Measurements from ENCODE around the gene RNF7. TPM values are rescaled to one million over a fixed set of nuclear protein-coding genes. Genes with fewer than 3 reads are reported as not detected.

RNF7 gene
- total RNA-seq, 2 experiments from 2014 or later: 54.0 to 58.9 TPM

- intact Hi-C loops (cut with micrococcal nuclease): no loop called here
Measured at GRCh38 chr3:141714671-141715070, 23.4 kb upstream of the RNF7 start.

GRCh38 chr3:141722081-141722480 lies 16.0 kb upstream of the RNF7 start:
- Mint-ChIP-seq H3K27me3 (no peaks in the 10 kb centered on the region), H3K4me1 (ENCODE audit: low read depth) (no peaks in the 10 kb centered on the region), H3K36me3 (no peaks in the 10 kb centered on the region), H3K27ac (no peak overlapping the region), H3K4me3 (no peak overlapping the region), H3K9me3 (no peaks in the 10 kb centered on the region)
- DNase-seq: no peak
- ChIA-PET POLR2A (no interaction called here), CTCF (no interaction called here)
- intact Hi-C loops (cut with micrococcal nuclease): no loop called here

More at GRCh38 chr3:141714671-141715070, 23.4 kb upstream of the RNF7 start:
- Mint-ChIP-seq H3K27me3 (no peaks in the 10 kb centered on the region), H3K4me3 (no peak overlapping the region), H3K9me3 (no peaks in the 10 kb centered on the region), H3K36me3 (no peaks in the 10 kb centered on the region), H3K27ac (no peak overlapping the region), H3K4me1 (ENCODE audit: low read depth) (no peaks in the 10 kb centered on the region)
- no peak for DNase-seq
- ChIA-PET POLR2A (no interaction called here), CTCF (no interaction called here)

- H3K9me3 Mint-ChIP-seq: no peaks in the 10 kb centered on the region
- POLR2A ChIA-PET: no interaction called here
Measured at GRCh38 chr3:141722648-141723047, 15.4 kb upstream of the RNF7 start.

GRCh38 chr3:141723255-141723654 lies 14.8 kb upstream of the RNF7 start:
- ChIA-PET POLR2A (no interaction called here), CTCF (interaction anchor here (1.5 kb wide), 1 partner anchor 263 kb away, joined by 3 read pairs; no protein-coding TSS in a partner anchor)
- Mint-ChIP-seq H3K36me3 (no peaks in the 10 kb centered on the region), H3K27ac (no peak overlapping the region), H3K4me3 (no peak overlapping the region), H3K9me3 (no peaks in the 10 kb centered on the region), H3K27me3 (no peaks in the 10 kb centered on the region), H3K4me1 (ENCODE audit: low read depth) (no peaks in the 10 kb centered on the region)
- no peak for DNase-seq
- intact Hi-C loops (cut with micrococcal nuclease): no loop called here

More at GRCh38 chr3:141722648-141723047, 15.4 kb upstream of the RNF7 start:
- CTCF ChIA-PET: interaction anchor here (1.5 kb wide), 1 partner anchor 262 kb away, joined by 3 read pairs; no protein-coding TSS in a partner anchor
- intact Hi-C loops (cut with micrococcal nuclease): no loop called here
- no peaks in the 10 kb centered on the region for H3K27me3 Mint-ChIP-seq
- H3K36me3 Mint-ChIP-seq: no peaks in the 10 kb centered on the region
- no peak for DNase-seq
- H3K27ac Mint-ChIP-seq: no peak overlapping the region
- H3K4me3 Mint-ChIP-seq: no peak overlapping the region
- no peaks in the 10 kb centered on the region for H3K4me1 Mint-ChIP-seq (ENCODE audit: low read depth)

GRCh38 chr3:141724186-141724585 lies 13.9 kb upstream of the RNF7 start:
- Mint-ChIP-seq H3K4me1 (ENCODE audit: low read depth) (no peaks in the 10 kb centered on the region), H3K36me3 (no peaks in the 10 kb centered on the region), H3K4me3 (no peak overlapping the region), H3K9me3 (no peaks in the 10 kb centered on the region), H3K27ac (no peak overlapping the region), H3K27me3 (no peaks in the 10 kb centered on the region)
- DNase-seq: no peak
- ChIA-PET POLR2A (no interaction called here), CTCF (interaction anchor here (0.6 kb wide), 1 partner anchor 146 kb away, joined by 3 read pairs; no protein-coding TSS in a partner anchor)
- intact Hi-C loops (cut with micrococcal nuclease): no loop called here

- no peak for DNase-seq
- CTCF ChIA-PET: no interaction called here
- H3K4me1 Mint-ChIP-seq (ENCODE audit: low read depth): no peaks in the 10 kb centered on the region
- intact Hi-C loops (cut with micrococcal nuclease): no loop called here
- H3K27ac Mint-ChIP-seq: no peak overlapping the region
- no peak overlapping the region for H3K4me3 Mint-ChIP-seq
- H3K36me3 Mint-ChIP-seq: no peaks in the 10 kb centered on the region
- no peaks in the 10 kb centered on the region for H3K9me3 Mint-ChIP-seq
- H3K27me3 Mint-ChIP-seq: no peaks in the 10 kb centered on the region
- POLR2A ChIA-PET: no interaction called here
Measured at GRCh38 chr3:141725036-141725435, 13.1 kb upstream of the RNF7 start.

GRCh38 chr3:141726483-141726882 lies 11.6 kb upstream of the RNF7 start:
- intact Hi-C loops (cut with micrococcal nuclease): no loop called here
- no peaks in the 10 kb centered on the region for H3K27me3 Mint-ChIP-seq
- no peaks in the 10 kb centered on the region for H3K9me3 Mint-ChIP-seq
- DNase-seq: no peak
- ChIA-PET POLR2A (no interaction called here), CTCF (no interaction called here)
- no peaks in the 10 kb centered on the region for H3K4me1 Mint-ChIP-seq (ENCODE audit: low read depth)
- H3K27ac Mint-ChIP-seq: no peak overlapping the region
- no peak overlapping the region for H3K4me3 Mint-ChIP-seq
- no peaks in the 10 kb centered on the region for H3K36me3 Mint-ChIP-seq

GRCh38 chr3:141728355-141728892 lies 9.7 kb upstream of the RNF7 start:
- ChIA-PET CTCF (interaction anchor here (1.0 to 2.0 kb wide), 2 partner anchors 9 to 185 kb away, joined by 3 to 5 read pairs; no protein-coding TSS in a partner anchor), POLR2A (no interaction called here)
- H3K4me1 Mint-ChIP-seq (ENCODE audit: low read depth): no peaks in the 10 kb centered on the region
- no peaks in the 10 kb centered on the region for H3K36me3 Mint-ChIP-seq
- no peaks in the 10 kb centered on the region for H3K9me3 Mint-ChIP-seq
- intact Hi-C loops (cut with micrococcal nuclease): no loop called here
- DNase-seq: no peak
- no peaks in the 10 kb centered on the region for H3K27me3 Mint-ChIP-seq
- H3K4me3 Mint-ChIP-seq: no peak overlapping the region
- no peak overlapping the region for H3K27ac Mint-ChIP-seq

- no peaks in the 10 kb centered on the region for H3K36me3 Mint-ChIP-seq
- intact Hi-C loops (cut with micrococcal nuclease): no loop called here
- H3K4me1 Mint-ChIP-seq (ENCODE audit: low read depth): no peaks in the 10 kb centered on the region
- no peak overlapping the region for H3K27ac Mint-ChIP-seq
- no peak for DNase-seq
- H3K4me3 Mint-ChIP-seq: no peak overlapping the region
- ChIA-PET POLR2A (no interaction called here), CTCF (no interaction called here)
- H3K9me3 Mint-ChIP-seq: no peaks in the 10 kb centered on the region
- no peaks in the 10 kb centered on the region for H3K27me3 Mint-ChIP-seq
Measured at GRCh38 chr3:141729240-141729639, 8.9 kb upstream of the RNF7 start.

GRCh38 chr3:141735176-141735575 lies 2.9 kb upstream of the RNF7 start:
- H3K27me3 Mint-ChIP-seq: no peaks in the 10 kb centered on the region
- no peaks in the 10 kb centered on the region for H3K9me3 Mint-ChIP-seq
- no peak overlapping the region for H3K27ac Mint-ChIP-seq
- H3K36me3 Mint-ChIP-seq: peaks cover 4% of the 10 kb centered on the region
- H3K4me1 Mint-ChIP-seq (ENCODE audit: low read depth): peaks cover 8% of the 10 kb centered on the region
- no peak for DNase-seq
- intact Hi-C loops (cut with micrococcal nuclease): loop anchor here (5.0 kb wide), 6 partner anchors 157 to 537 kb away; partner anchors contain the start of gene TFDP2
- H3K4me3 Mint-ChIP-seq: no peak overlapping the region
- POLR2A ChIA-PET: no interaction called here
- CTCF ChIA-PET: interaction anchor here (1.5 kb wide), 1 partner anchor 140 kb away, joined by 5 read pairs; no protein-coding TSS in a partner anchor

- no peak for DNase-seq
- H3K27ac Mint-ChIP-seq: no peak overlapping the region
- intact Hi-C loops (cut with micrococcal nuclease): loop anchor here (5.0 kb wide), 6 partner anchors 156 to 536 kb away; partner anchors contain the start of gene TFDP2
- ChIA-PET CTCF (interaction anchor here (1.3 kb wide), 1 partner anchor 177 kb away, joined by 5 read pairs; no protein-coding TSS in a partner anchor), POLR2A (no interaction called here)
- H3K4me3 Mint-ChIP-seq: no peak overlapping the region
- no peaks in the 10 kb centered on the region for H3K27me3 Mint-ChIP-seq
- peaks cover 16% of the 10 kb centered on the region for H3K4me1 Mint-ChIP-seq (ENCODE audit: low read depth)
- no peaks in the 10 kb centered on the region for H3K9me3 Mint-ChIP-seq
- peaks cover 6% of the 10 kb centered on the region for H3K36me3 Mint-ChIP-seq
Measured at GRCh38 chr3:141735770-141736465, 2.2 kb upstream of the RNF7 start.

GRCh38 chr3:141737093-141737492 lies 1.0 kb upstream of the RNF7 start:
- Mint-ChIP-seq H3K4me1 (ENCODE audit: low read depth) (peaks cover 25% of the 10 kb centered on the region), H3K27ac (no peak overlapping the region)
- POLR2A ChIA-PET: interaction anchor here (1.1 kb wide), 1 partner anchor 140 kb away, joined by 7 read pairs; the partner anchor contains the start of gene ATP1B3

More at GRCh38 chr3:141737093-141737492, 1.0 kb upstream of the RNF7 start:
- H3K4me3 Mint-ChIP-seq: no peak overlapping the region
- H3K27me3 Mint-ChIP-seq: no peaks in the 10 kb centered on the region
- intact Hi-C loops (cut with micrococcal nuclease): loop anchor here (5.0 kb wide), 6 partner anchors 155 to 535 kb away; partner anchors contain the start of gene TFDP2
- H3K9me3 Mint-ChIP-seq: no peaks in the 10 kb centered on the region
- H3K36me3 Mint-ChIP-seq: peaks cover 9% of the 10 kb centered on the region
- DNase-seq: no peak
- CTCF ChIA-PET: interaction anchor here (0.9 to 1.3 kb wide), 3 partner anchors 9 to 176 kb away, joined by 3 to 5 read pairs (median 4); no protein-coding TSS in a partner anchor

All from activated CD4-positive, alpha-beta memory T cell treated with anti-CD3 and anti-CD28 coated beads for 36 hours (primary cell).